Kidney (tissue), 14 donors: ENCODE measurements around the gene LTO1. TPM values are rescaled to one million over a fixed set of nuclear protein-coding genes. Genes with fewer than 3 reads are reported as not detected.

Experiments
- DNase-seq, 5 donors: peaks; one replicate each; pipeline ENCODE4 v3.0.0-alpha.2; 2013 to 2020
- FAIRE-seq: peaks from 2 replicates; lab custom pipeline; 2012; peaks lifted over from hg19 to GRCh38; lab: Jason Lieb, UNC
- H3K27ac ChIP-seq, 2 donors: one replicate each; pipeline ENCODE4 v1.7.0; 2013; ENCODE audit warnings: low read depth in 2 of 2, low read length in 2 of 2, inconsistent platforms in 1 of 2
- H3K27me3 ChIP-seq: one replicate; pipeline ENCODE4 v1.7.1; 2013; ENCODE audit warnings: low read length, inconsistent platforms; ENCODE audit not compliant: control insufficient read depth, insufficient read depth
- H3K36me3 ChIP-seq, 3 donors: one replicate each; pipeline versions ENCODE4 v1.7.0 to v1.7.1; 2013; ENCODE audit warnings: low read length in 3 of 3, control low read depth in 1 of 3, inconsistent platforms in 1 of 3; ENCODE audit not compliant: insufficient read depth in 3 of 3, control insufficient read depth in 2 of 3
- H3K4me1 ChIP-seq, 3 donors: one replicate each; pipeline versions ENCODE4 v1.7.0 to v1.7.1; 2013; ENCODE audit warnings: low read length in 3 of 3, inconsistent platforms in 1 of 3, low read depth in 1 of 3; ENCODE audit not compliant: control insufficient read depth in 2 of 3, insufficient read depth in 2 of 3
- H3K4me3 ChIP-seq, 3 donors: one replicate each; pipeline versions ENCODE4 v1.7.0 to v1.8.1; 2013; ENCODE audit warnings: low read length in 3 of 3, control low read depth in 1 of 3, inconsistent platforms in 1 of 3
- H3K9ac ChIP-seq, 3 donors: one replicate each; pipeline versions ENCODE4 v1.7.0 to v1.7.1; 2013; ENCODE audit warnings: low read length in 3 of 3, control low read depth in 1 of 3, inconsistent platforms in 1 of 3
- H3K9me3 ChIP-seq, 3 donors: one replicate each; pipeline versions ENCODE4 v1.7.0 to v1.7.1; 2013; ENCODE audit warnings: low read length in 3 of 3, control low read depth in 1 of 3, inconsistent platforms in 1 of 3; ENCODE audit not compliant: control insufficient read depth in 2 of 3, insufficient read depth in 1 of 3
- intact Hi-C: fragments of 100-400 bp; cut with DNase I; formaldehyde crosslinking; loops from one replicate; pipeline ENCODE4 v1.11.1; 2022
- polyA plus RNA-seq: library from polyadenylated mRNA; stranded (reverse); fragments of 350-450 nt; fragmentation: Illumina TruSeq; extraction: RNeasy Lipid Tissue Mini Kit (QIAGEN cat#74804); gene quantifications from one replicate; pipeline ENCODE4 v1.2.3, GENCODE V29; 2014; ENCODE audit warnings: low read depth, low replicate concordance; ENCODE audit not compliant: insufficient read depth
- total RNA-seq: library from RNA; stranded (reverse); fragmentation: NEBNext Ultra II Directional; extraction: Animal tissue kit (Norgen Biotek cat#: 25700); gene quantifications from one replicate; pipeline ENCODE4 v1.2.1, GENCODE V29; 2021
- TF ChIP-seq, protein P1 (sequence below): IDR thresholded peaks from 3 replicates; pipeline ENCODE4 v1.5.1; 2012; ENCODE audit warnings: mild to moderate bottlenecking, moderate library complexity, borderline replicate concordance; ENCODE audit not compliant: insufficient read depth; ENCODE audit errors: extremely low read depth
- donor health status: control.
- donor health status: control.
- donor health status: control.
- donor health status: control.
- donor health status: control.
- donor health status: DM: yes; HTN: yes; CAD: no.
- donor health status: Normal renal cell carcinoma (clear cell type).

The LTO1 gene
- total and polyA plus RNA-seq, 2 donors from 2014 or later: 14.6 to 21.9 TPM

DNA sequence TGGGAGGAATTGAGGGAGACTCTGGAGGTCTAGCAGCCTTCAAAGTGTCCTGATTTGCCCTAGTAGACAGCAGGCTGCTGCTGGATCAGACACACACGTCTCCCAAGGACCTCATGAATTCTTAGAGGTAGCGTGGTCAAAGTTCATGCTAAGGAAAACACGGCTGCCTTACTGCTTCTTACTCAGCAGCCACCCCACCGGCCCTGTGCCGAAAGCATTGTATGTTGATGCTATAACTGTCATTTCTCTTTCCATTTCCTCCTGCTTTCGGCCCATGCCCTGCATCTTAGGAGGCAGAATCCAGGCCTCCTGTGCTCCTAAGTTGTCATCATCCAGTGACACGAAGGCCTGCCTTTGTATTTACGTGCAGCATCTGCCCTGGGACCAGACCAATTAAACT is 44.7 kb downstream of the LTO1 start:
- DNase-seq (no peak), FAIRE-seq (no peak)
- TF ChIP-seq, protein P1, sequence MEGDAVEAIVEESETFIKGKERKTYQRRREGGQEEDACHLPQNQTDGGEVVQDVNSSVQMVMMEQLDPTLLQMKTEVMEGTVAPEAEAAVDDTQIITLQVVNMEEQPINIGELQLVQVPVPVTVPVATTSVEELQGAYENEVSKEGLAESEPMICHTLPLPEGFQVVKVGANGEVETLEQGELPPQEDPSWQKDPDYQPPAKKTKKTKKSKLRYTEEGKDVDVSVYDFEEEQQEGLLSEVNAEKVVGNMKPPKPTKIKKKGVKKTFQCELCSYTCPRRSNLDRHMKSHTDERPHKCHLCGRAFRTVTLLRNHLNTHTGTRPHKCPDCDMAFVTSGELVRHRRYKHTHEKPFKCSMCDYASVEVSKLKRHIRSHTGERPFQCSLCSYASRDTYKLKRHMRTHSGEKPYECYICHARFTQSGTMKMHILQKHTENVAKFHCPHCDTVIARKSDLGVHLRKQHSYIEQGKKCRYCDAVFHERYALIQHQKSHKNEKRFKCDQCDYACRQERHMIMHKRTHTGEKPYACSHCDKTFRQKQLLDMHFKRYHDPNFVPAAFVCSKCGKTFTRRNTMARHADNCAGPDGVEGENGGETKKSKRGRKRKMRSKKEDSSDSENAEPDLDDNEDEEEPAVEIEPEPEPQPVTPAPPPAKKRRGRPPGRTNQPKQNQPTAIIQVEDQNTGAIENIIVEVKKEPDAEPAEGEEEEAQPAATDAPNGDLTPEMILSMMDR: no peak
- H3K4me3 ChIP-seq: no peak overlapping the region
- no peaks in the 10 kb centered on the region for H3K36me3 ChIP-seq
- H3K4me1 ChIP-seq: no peaks in the 10 kb centered on the region
- H3K9me3 ChIP-seq: no peaks in the 10 kb centered on the region
- intact Hi-C loops: no loop called here
- no peak overlapping the region for H3K9ac ChIP-seq
- no peaks in the 10 kb centered on the region for H3K27me3 ChIP-seq
- no peak overlapping the region for H3K27ac ChIP-seq

DNA sequence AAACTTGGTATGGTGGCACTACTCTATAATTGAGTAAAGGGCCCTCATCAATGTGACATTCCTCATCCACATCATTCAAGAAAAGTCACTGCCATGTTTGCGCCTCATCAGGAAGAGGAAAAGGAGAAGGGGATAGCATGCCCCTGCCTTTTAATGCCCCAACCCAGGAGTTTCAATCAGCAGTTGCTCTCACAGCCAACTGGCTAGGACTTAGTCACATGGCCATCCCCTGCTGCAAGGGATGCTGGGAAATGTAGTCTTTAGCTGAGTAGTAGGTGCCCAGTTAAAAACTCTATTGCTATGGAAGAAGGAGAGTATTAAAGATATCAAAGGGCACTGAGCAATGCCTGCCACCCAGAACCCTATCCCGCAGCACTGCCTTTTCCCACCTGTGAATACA is 45.1 kb downstream of the LTO1 start:
- no peak overlapping the region for H3K9ac ChIP-seq
- no peaks in the 10 kb centered on the region for H3K4me1 ChIP-seq
- DNase-seq (no peak), FAIRE-seq (no peak)
- no peaks in the 10 kb centered on the region for H3K27me3 ChIP-seq
- H3K27ac ChIP-seq: no peak overlapping the region
- H3K4me3 ChIP-seq: no peak overlapping the region
- no peaks in the 10 kb centered on the region for H3K9me3 ChIP-seq
- H3K36me3 ChIP-seq: no peaks in the 10 kb centered on the region
- intact Hi-C loops: no loop called here
- TF ChIP-seq, protein P1: no peak

DNA sequence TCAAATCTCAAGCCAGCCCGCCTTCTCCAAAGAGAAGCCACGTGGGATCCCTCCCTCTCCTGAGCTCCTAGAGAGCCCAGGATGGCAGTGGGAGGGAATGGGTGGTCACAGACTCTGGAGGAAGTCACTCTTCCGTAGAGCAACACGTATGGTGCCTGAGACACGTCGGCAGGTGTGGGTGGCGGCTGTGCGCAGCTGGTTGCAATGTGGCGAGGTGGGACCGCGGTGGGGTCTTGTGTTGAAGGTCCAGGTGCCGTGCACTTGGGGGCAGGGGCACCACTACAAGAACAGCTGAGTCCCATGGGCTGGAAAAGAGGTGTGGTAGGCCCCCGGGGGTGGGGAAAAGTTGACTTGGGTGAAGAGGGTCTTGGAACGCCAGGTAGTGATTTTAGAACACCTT is 47.6 kb downstream of the LTO1 start:
- no peak for FAIRE-seq
- Histone ChIP-seq H3K4me3 (no peak overlapping the region), H3K4me1 (no peaks in the 10 kb centered on the region), H3K9ac (no peak overlapping the region), H3K9me3 (no peaks in the 10 kb centered on the region), H3K27ac (no peak overlapping the region), H3K27me3 (no peaks in the 10 kb centered on the region), H3K36me3 (no peaks in the 10 kb centered on the region)
- no peak for DNase-seq
- intact Hi-C loops: no loop called here
- TF ChIP-seq, protein P1: no peak

GRCh38 chr11:69625476-69625875 is 49.7 kb downstream of the LTO1 start:
- H3K27me3 ChIP-seq: no peaks in the 10 kb centered on the region
- FAIRE-seq (no peak), DNase-seq (no peak)
- H3K9ac ChIP-seq: no peak overlapping the region
- H3K27ac ChIP-seq: no peak overlapping the region
- no peaks in the 10 kb centered on the region for H3K4me1 ChIP-seq
- intact Hi-C loops: no loop called here
- no peaks in the 10 kb centered on the region for H3K9me3 ChIP-seq
- TF ChIP-seq, protein P1: no peak
- no peaks in the 10 kb centered on the region for H3K36me3 ChIP-seq
- no peak overlapping the region for H3K4me3 ChIP-seq
